Adipocyte (in vitro differentiated cells): ENCODE measurements around the gene MTFP1.
"Not testable (repeated sequence)": the region's sequence is repeated elsewhere in the genome, so short reads cannot be mapped to it uniquely, and the experiment has no call there.

Source experiments
- DNase-seq: peaks from one replicate; pipeline ENCODE4 v3.0.0-alpha.2; 2015; ENCODE audit warnings: low read depth
- H3K27me3 ChIP-seq: replicated peaks from 2 replicates; pipeline ENCODE4 v1.7.0; 2013; ENCODE audit warnings: mild to moderate bottlenecking, low read length, moderate library complexity; ENCODE audit not compliant: control insufficient read depth, insufficient read depth
- H3K36me3 ChIP-seq: 2 replicates; pipeline ENCODE4 v1.7.0; 2013; ENCODE audit warnings: low read length, mild to moderate bottlenecking, moderate library complexity; ENCODE audit not compliant: control insufficient read depth, insufficient read depth, severe bottlenecking
- H3K4me1 ChIP-seq: 2 replicates; pipeline ENCODE4 v1.7.0; 2013; ENCODE audit warnings: mild to moderate bottlenecking, low read length, moderate library complexity; ENCODE audit not compliant: control insufficient read depth, insufficient read depth
- H3K4me3 ChIP-seq: 2 replicates; pipeline ENCODE4 v1.7.0; 2013; ENCODE audit warnings: mild to moderate bottlenecking, low read length, moderate library complexity
- H3K9ac ChIP-seq: 2 replicates; pipeline ENCODE4 v1.7.0; 2013; ENCODE audit warnings: mild to moderate bottlenecking, low read length, moderate library complexity
- H3K9me3 ChIP-seq: 2 replicates; pipeline ENCODE4 v1.7.0; 2013; ENCODE audit warnings: mild to moderate bottlenecking, low read length, moderate library complexity; ENCODE audit not compliant: control insufficient read depth

The MTFP1 gene

GRCh38 chr22:30445438-30446145 is 20.0 kb downstream of the MTFP1 start:
- Histone ChIP-seq H3K9ac (peak overlapping the region; percentile 62), H3K9me3 (no peaks in the 10 kb centered on the region), H3K4me1 (peaks cover 18% of the 10 kb centered on the region), H3K36me3 (no peaks in the 10 kb centered on the region), H3K4me3 (no peak overlapping the region), H3K27me3 (peaks cover 2% of the 10 kb centered on the region)
- peak; percentile 15 for DNase-seq

DNA sequence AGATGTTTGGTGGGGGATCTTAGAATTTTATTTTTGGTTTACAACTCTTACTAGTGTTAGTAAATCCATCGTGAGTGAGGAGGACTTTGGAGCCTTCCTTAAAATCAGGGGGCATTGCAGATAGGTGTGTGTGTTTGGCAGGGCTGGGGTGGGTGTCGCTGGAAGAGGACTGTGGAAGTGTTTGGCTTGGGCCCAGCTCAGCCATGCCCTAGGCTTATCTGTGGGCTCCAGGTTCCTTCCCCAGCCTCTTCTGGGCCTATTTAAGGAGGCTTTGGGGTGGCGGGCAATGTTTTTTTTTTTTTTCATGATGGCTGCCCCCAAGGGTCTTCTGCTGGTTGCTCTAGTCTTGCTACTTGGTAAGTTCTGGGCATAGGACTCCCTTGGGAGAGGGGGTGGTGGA is 22.1 kb downstream of the MTFP1 start:
- no peak for DNase-seq
- no peak overlapping the region for H3K9ac ChIP-seq
- H3K4me3 ChIP-seq = no peak overlapping the region
- H3K9me3 ChIP-seq = no peaks in the 10 kb centered on the region
- H3K36me3 ChIP-seq = no peaks in the 10 kb centered on the region
- peaks cover 8% of the 10 kb centered on the region for H3K27me3 ChIP-seq
- H3K4me1 ChIP-seq = peaks cover 18% of the 10 kb centered on the region

DNA sequence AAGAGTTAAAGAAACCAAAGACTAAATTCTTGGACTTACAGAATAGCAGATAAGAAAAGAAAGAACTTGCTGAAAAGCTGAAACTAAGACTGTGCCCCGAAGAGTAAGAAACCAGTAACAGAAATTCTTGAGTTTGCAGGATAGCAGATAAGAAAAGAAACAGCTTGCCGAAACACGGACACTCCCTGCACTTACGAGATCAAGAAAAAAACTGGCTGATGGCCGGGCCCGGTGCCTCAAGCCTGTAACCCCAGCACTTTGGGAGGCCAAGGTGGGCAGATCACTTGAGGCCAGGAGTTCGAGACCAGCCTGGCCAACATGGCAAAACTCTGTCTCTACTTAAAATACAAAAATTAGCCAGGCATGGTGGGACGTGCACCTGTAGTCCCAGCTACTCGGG is 25.9 kb downstream of the MTFP1 start:
- H3K27me3 ChIP-seq, H3K36me3 ChIP-seq, H3K4me1 ChIP-seq, DNase-seq, H3K9ac ChIP-seq, H3K4me3 ChIP-seq, H3K9me3 ChIP-seq: not testable (repeated sequence)

- Histone ChIP-seq H3K27me3 (peaks cover 8% of the 10 kb centered on the region), H3K4me3 (no peak overlapping the region), H3K9ac (no peak overlapping the region), H3K4me1 (peaks cover 6% of the 10 kb centered on the region), H3K36me3 (no peaks in the 10 kb centered on the region), H3K9me3 (no peaks in the 10 kb centered on the region)
- DNase-seq = no peak
Measured at GRCh38 chr22:30452861-30453260, 27.3 kb downstream of the MTFP1 start.

GRCh38 chr22:30453731-30454510 is 28.4 kb downstream of the MTFP1 start:
- peak; percentile 36 for DNase-seq
- peaks cover 10% of the 10 kb centered on the region for H3K4me1 ChIP-seq
- no peak overlapping the region for H3K4me3 ChIP-seq
- no peaks in the 10 kb centered on the region for H3K9me3 ChIP-seq
- no peak overlapping the region for H3K9ac ChIP-seq
- peaks cover 8% of the 10 kb centered on the region for H3K27me3 ChIP-seq
- H3K36me3 ChIP-seq = no peaks in the 10 kb centered on the region

- Histone ChIP-seq H3K27me3 (peaks cover 8% of the 10 kb centered on the region), H3K9ac (no peak overlapping the region), H3K36me3 (no peaks in the 10 kb centered on the region), H3K9me3 (no peaks in the 10 kb centered on the region), H3K4me1 (peaks cover 10% of the 10 kb centered on the region), H3K4me3 (no peak overlapping the region)
- no peak for DNase-seq
Measured at GRCh38 chr22:30455075-30455840, 29.7 kb downstream of the MTFP1 start.

GRCh38 chr22:30457981-30458380 is 32.4 kb downstream of the MTFP1 start:
- Histone ChIP-seq H3K36me3 (no peaks in the 10 kb centered on the region), H3K4me3 (no peak overlapping the region), H3K9me3 (no peaks in the 10 kb centered on the region), H3K9ac (no peak overlapping the region), H3K27me3 (peaks cover 15% of the 10 kb centered on the region), H3K4me1 (peaks cover 10% of the 10 kb centered on the region)
- DNase-seq = peak; percentile 8

DNA sequence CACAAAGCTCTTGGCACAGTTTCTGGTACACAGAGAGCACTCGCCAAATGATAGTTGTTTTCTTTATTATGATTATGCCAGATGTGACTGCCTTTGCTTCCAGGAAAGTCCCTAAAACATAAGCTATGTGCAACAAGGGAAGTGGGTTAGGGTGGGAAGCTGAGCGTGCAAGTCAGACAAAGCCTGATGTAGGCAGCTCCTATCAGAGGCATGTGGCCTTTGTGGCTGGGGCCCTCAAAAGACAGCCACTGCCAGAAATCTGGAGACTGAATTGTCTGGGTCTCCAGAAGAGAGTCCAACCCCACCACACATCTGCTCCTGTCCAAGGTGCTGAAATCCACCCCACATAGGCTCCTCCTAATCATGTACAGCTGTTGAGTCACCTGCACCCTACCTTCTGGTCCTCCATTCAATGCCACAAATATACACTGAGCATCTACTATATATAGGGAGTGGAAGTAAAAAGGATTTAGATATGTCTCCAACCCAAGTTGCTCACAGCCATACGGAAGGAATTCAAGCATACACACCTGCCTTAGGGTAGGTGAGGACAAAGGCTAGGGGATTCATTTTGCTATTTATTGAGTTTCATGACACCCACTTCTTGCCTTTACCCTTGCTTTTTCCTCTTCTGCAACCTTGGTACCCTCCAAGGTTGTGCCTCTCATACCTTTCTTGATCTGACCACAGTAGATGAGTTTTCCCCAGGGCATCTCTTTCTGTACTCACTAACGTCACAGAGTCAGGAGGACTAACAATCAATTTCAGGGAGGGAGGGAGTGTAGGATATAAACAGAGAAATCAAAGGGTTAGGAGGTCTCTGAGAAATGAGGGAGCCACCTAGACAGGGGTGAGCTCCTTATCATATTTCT is 33.8 kb downstream of the MTFP1 start:
- peaks cover 10% of the 10 kb centered on the region for H3K4me1 ChIP-seq
- H3K36me3 ChIP-seq = no peaks in the 10 kb centered on the region
- DNase-seq = peak; percentile 22
- H3K9me3 ChIP-seq = no peaks in the 10 kb centered on the region
- H3K9ac ChIP-seq = no peak overlapping the region
- H3K4me3 ChIP-seq = no peak overlapping the region
- peaks cover 15% of the 10 kb centered on the region for H3K27me3 ChIP-seq

DNA sequence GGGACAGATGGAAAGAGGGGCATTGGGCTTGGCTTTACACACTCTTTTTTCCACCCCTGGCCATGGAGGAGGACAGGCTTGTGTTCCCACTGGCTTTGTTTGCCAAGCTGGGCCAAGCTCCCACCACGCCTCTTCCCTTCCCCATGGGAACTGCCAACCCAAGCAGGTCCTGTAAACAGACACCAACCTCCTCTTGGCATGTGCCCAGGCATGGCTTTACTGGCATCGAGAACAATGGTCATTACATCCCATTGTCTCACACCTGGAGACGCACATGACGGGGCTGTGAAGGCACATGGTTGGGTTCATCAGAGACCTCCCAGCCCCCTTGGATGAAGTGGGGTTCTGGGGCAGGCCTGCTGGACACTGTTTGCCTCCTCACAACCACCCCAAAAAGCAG is 34.6 kb downstream of the MTFP1 start:
- peaks cover 20% of the 10 kb centered on the region for H3K27me3 ChIP-seq
- H3K36me3 ChIP-seq = no peaks in the 10 kb centered on the region
- H3K9ac ChIP-seq = no peak overlapping the region
- DNase-seq = no peak
- H3K4me1 ChIP-seq = peaks cover 10% of the 10 kb centered on the region
- H3K9me3 ChIP-seq = no peaks in the 10 kb centered on the region
- no peak overlapping the region for H3K4me3 ChIP-seq

DNA sequence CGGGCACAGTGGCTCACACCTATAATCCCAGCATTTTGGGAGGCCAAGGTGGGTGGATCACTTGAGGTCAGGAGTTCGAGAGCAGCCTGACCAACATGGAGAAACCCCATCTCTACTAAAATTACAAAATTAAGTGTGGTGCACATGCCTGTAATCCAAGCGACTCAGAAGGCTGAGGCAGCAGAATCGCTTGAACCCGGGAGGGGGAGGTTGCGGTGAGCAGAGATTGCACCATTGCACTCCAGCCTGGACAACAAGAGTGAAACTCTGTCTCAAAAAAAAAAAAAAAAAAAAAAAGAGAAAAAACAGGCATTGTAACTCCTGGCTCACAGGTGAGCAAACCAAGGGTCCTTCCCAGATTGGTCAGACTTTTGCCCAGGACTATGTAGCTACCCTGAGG is 35.0 kb downstream of the MTFP1 start:
- peaks cover 10% of the 10 kb centered on the region for H3K4me1 ChIP-seq
- H3K9me3 ChIP-seq, H3K36me3 ChIP-seq, H3K4me3 ChIP-seq, DNase-seq, H3K9ac ChIP-seq: not testable (repeated sequence)
- peaks cover 20% of the 10 kb centered on the region for H3K27me3 ChIP-seq
